ENCODE data around the gene CAB39.

DNA sequence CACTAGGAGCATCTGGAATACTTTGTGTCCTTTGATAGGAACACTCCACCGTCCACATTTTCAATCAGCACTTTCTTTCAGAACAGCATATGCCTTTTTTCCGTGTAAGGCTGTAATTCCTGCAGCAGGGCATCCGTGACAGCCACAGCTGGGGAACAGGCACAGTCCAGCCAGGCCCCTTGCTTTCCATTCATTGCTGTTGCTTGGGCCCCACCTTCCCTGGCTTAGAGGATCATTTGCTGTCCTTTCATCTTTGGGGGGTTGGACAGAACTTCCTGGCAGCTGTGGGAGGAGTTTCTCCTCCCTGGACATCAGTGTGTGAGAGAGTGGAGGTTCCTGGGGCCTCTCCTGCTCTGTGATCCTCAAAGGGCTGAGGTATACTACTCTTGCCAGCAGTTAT, 102.4 kb downstream of the CAB39 start:
- TF ChIP-seq, protein P1, sequence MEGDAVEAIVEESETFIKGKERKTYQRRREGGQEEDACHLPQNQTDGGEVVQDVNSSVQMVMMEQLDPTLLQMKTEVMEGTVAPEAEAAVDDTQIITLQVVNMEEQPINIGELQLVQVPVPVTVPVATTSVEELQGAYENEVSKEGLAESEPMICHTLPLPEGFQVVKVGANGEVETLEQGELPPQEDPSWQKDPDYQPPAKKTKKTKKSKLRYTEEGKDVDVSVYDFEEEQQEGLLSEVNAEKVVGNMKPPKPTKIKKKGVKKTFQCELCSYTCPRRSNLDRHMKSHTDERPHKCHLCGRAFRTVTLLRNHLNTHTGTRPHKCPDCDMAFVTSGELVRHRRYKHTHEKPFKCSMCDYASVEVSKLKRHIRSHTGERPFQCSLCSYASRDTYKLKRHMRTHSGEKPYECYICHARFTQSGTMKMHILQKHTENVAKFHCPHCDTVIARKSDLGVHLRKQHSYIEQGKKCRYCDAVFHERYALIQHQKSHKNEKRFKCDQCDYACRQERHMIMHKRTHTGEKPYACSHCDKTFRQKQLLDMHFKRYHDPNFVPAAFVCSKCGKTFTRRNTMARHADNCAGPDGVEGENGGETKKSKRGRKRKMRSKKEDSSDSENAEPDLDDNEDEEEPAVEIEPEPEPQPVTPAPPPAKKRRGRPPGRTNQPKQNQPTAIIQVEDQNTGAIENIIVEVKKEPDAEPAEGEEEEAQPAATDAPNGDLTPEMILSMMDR (IDR thresholded peaks at IDR 0.05): no peak
- no peak for TF ChIP-seq ZFX (IDR thresholded peaks at IDR 0.05; ENCODE audit: borderline replicate concordance)
